NCI-H1048 (cell line): Measurements from ENCODE around the gene SH3BGRL.
"Not testable (repeated sequence)": the region's sequence is repeated elsewhere in the genome, so short reads cannot be mapped to it uniquely, and the experiment has no call there.

Experiments used
- DNase-seq: peaks from one replicate; lab custom pipeline; 2025; lab: John Stamatoyannopoulos, UW

SH3BGRL gene

GRCh38 chrX:81259714-81260395, 58.0 kb downstream of the SH3BGRL start:
- DNase-seq: no peak

- DNase-seq: no peak
These were observed 59.7 kb downstream of the SH3BGRL start for GRCh38 chrX:81261576-81261975.

- no peak for DNase-seq
These were observed 61.2 kb downstream of the SH3BGRL start for GRCh38 chrX:81263059-81263458.

DNA sequence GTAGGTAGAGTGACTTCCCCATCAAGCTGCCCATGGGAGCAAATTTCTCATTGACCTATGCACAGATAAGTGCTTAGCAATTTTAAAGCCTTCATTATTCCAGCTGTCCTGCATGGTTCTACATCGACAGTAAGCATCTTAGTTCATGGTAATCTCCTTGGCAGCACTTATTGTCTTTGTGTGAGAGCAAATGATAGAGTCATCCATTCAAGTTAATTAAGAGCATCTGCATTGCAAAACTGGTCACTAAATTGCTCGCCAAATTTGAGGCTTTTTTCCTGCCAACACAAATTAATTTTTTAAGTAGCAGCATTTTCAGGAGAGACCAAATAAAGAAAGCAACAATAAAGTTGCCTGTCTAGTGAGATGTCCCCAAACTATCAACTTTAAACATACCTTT, 76.7 kb downstream of the SH3BGRL start:
- no peak for DNase-seq

DNA sequence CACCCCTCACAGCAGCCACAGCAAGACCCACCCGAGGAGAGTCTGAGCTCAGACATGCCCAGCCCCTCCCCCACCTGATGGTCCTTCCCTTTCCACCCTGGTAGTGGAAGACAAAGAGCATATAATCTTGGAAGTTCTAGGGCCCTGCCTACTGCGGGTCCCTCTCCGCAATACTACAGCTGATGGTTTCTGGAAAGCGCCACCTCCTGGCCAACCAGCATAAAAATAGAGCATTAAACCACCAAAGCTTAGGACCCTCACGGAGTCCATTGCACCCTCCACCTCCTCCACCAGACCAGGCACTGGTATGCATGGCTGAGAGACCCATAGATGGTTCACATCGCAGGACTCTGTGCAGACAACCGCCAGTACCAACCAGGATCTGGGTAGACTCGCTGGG, 78.2 kb downstream of the SH3BGRL start:
- DNase-seq: no peak

DNA sequence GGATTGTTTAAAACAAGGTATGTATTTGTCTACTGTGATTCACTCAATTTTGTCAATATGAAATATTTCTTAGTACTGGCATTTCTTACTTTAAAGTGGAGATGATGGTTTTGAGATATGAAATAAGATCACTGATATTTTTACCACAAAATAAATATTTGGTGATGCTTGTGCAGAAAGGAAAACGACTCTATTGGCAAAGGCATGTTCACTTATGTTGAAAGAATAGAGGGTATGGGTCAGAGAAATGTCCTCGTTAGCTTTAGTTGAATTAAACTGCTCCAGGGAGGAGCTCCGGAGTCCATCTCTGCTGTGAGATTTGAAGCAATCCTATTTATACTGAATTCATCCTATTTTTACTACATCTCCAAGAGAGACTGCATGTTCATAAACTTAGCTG, 84.2 kb downstream of the SH3BGRL start:
- no peak for DNase-seq

DNA sequence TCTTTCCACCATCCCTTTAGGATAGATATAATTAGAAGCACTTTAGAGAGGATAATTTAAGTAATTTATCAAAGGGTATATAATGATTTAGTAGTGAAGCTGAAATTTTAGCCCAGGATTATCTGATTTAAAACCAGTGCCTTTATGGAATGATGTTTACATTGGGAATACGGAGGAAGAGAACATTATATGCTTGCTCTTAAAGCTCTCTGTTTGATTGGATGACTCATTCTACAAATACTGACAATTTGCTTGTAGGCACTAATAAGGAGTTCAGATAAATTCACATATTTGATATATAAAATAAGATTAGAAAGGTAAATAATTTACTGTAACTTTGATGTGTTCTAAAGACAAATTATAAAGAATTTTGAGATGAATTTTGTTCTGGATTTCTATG, 84.7 kb downstream of the SH3BGRL start:
- no peak for DNase-seq

DNA sequence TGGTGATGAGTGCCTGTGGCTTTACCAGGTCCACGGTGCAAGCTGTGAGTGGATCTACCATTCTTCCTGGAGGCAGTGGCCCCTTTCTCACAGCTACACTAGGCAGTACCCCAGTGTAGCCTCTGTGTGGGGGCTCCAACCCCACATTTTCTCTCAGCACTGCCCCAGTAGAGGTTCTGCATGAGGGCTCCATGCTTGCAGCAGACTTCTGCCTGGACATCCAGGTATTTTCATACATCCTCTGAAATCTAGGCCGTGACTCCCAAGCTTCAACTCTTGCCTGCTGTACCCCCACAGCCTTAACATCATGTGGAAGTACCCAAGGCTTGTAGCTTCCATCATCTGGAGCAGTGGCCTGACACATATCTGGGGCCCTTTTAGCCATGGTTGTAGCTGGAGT, 90.1 kb downstream of the SH3BGRL start:
- no peak for DNase-seq

DNA sequence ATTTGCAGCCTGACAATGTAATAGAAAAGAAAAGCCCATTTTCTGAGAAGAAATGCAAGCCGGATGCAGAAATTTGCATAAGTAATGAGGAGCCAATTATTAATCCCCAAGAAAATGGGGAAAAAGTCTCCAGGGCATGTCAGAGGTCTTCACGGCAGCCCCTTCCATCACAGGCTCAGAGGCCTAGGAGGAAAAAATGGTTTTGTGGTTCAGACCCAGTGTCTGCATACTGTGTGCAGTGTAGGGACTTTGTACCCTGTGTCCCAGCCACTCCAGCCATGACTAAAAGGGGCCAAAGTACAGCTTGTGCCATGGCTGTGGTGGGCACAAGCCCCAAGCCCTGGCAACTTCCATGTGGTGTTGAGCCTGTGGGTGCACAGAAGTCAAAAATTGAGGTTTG, 92.2 kb downstream of the SH3BGRL start:
- no peak for DNase-seq

GRCh38 chrX:81301877-81302276, 100.0 kb downstream of the SH3BGRL start:
- DNase-seq: no peak

- no peak for DNase-seq
These were observed 102.7 kb downstream of the SH3BGRL start for GRCh38 chrX:81304563-81304962.

DNA sequence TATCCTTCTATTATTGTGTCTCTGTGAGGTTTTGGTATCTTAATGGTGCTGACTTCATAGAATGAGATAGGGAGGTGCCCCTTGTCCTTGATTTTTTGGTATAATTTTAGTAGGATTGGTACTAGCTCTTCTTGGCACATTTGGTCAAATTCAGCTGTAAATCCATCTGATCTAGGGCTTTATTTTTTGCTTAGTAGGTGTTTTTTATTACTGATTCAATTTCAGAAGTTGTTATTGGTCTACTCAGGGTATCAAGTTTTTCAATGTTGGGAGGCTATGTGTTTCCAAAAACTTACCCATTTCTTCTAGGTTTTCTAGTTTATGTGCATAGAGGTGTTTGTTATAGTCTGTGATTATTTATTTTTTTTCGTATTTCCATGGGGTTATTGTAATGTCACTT, 103.3 kb downstream of the SH3BGRL start:
- no peak for DNase-seq

- DNase-seq: no peak
These were observed 106.4 kb downstream of the SH3BGRL start for GRCh38 chrX:81308086-81308829.

DNA sequence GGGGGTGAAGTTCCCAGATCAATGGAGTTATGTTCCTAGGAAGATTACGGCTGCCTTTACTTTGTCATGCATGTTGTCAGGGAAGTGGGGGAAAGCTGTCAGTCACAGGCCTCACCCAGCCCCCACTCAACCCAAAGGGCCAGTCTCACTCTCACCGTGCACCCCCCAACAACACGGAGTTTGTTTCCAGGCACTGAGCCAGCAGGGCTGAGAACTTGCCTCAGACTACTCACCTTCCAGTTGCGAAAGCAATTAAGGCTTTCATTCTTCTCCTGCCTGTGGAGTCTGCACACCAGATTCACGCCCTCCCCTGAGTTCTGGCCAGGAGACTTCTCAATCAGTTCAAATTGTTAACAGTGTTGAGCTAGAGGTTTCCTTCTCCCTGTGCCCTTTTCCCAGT, 114.3 kb downstream of the SH3BGRL start:
- DNase-seq: no peak

DNA sequence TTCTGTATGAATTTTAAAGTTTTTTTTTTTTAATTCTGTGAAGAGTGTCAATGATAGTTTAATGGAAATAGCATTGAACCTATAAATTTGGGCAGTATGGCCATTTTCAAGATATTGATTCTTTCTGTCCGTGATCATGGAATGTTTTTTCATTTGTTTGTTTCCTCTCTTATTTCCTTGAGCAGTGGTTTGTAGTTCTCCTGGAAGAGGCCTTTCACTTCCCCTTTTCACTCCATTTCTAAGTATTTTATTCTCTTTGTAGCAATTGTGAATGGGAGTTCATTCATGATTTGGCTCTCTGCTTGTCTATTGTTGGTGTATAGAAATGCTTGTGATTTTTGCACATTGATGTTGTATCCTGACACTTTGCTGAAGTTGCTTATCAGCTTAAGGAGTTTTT, 129.8 kb downstream of the SH3BGRL start:
- not testable (repeated sequence) for DNase-seq

DNA sequence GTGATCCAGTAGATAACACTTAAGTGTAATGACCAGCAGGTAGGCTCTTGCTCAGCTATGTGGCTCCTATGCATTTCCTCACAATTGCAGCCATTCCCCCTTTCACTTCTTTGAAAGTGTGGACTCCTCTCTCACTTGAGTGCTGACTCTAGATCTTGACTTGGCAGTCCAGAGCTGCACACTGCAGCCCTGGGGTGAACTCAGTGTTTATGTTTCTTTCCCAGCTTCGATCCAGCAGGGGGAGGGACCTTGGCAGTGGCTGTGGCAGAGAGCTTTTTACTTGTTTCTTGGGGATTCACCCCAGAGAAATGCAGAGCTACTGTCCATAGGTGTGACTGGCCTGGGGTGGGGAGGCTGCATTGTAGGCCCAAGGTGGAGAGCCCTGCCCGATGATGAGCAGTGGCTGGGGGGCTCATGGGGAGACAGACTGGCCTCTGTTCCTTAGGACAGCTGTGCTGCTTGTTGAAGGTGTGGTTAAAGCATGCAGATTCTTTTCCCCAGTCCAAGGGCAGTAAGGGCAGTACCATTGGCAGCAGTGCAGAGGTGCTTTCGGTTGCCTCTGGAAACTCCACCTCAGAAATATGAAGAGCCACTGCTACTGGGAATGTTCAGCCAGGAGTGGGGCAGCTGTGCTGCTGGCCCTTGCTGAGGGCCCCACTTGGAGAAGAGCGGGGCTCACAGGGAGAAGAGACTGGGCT, 134.7 kb downstream of the SH3BGRL start:
- no peak for DNase-seq

DNA sequence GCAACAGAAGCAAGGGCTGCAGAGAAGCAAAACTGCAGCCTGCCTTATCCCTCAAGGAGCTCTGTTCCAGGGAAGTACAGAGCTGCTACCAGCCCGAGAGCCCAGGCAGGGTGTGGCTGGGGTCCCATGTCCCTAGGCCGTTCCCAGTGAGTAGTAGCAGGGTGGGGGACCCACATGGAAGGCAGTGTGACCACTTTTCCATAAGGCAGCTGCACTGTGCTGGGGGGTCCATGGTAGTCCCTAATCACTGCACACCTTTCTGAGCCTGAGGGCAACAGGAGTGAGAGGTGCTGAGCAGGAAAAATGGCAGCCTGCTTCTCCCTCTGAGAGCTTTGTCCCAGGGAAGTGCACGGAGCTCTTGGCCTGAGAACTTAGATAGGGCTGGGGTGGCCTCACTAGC, 135.9 kb downstream of the SH3BGRL start:
- DNase-seq: no peak

DNA sequence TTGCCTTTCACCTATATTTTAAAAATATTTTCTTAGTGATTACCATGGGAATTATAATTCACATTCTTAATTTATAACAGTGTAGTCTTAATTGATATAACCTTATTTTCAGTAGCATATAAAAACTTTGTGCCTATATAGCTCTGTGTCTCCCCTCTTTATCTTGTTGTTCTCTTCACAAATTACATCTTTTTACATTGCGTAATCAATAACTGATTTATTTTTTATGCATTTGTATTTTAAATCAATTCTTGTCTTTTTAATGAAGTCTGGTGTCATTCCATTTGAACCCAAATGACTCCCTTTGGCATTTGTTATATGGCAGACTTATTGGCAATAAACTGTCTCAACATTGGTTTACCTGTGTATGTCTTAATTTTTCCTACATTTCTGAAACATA, 137.0 kb downstream of the SH3BGRL start:
- DNase-seq: no peak

DNA sequence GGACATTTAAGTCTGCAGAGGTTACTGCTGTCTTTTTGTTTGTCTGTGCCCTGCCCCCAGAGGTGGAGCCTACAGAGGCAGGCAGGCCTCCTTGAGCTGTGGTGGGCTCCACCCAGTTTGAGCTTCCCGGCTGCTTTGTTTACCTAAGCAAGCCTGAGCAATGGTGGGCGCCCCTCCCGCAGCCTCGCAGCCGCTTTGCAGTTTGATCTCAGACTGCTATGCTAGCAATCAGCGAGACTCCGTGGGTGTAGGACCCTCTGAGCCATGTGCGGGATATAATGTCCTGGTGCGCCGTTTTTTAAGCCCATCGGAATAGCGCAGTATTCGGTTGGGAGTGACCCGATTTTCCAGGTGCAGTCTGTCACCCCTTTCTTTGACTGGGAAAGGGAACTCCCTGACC, 143.4 kb downstream of the SH3BGRL start:
- not testable (repeated sequence) for DNase-seq
